HG03066 (cell line): ENCODE data around the gene SFT2D1.

Experiments
- ATAC-seq: cut with Tn5 transposase; IDR thresholded peaks from one replicate; pipeline ENCODE4 v1.9.1; 2021; ENCODE audit warnings: low read depth; ENCODE audit not compliant: unreplicated experiment

The SFT2D1 gene

DNA sequence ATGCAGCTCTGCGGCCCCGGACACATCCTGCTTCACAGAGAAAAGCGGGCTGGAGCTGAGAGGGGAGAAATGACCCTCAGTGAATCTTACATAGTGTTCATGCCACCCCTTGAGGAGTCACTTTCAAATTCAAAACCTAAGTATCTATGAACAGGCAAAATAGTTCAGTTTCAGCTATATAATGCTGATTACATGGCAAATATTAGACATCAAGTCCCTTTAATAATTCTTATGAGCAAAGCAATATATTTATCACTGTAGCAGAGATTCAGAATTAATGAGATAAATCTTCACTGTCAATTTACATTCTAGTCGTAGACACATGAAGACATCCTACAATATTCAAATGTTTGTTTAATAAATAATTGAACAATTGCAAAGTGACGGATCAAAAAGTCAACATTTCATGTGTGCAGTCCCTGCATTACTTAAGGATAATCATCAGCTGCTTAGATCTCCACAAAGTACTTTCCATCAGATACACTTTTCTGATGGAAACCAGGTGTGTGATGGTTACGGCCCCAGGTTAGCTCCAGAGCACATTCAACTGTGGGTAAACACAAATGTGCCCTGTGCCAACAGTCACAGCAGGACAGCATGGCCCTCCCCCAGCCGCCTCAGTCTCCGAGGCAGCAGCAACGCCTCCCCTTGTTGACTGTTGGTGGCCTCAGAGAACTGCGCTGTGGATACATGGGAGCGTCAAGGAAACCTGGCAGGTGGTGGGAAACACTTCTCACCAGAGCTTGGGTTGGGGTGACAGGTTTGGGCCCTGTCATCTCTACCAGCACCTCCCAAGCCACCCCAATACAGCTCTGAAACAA, 33.4 kb downstream of the SFT2D1 start:
- ATAC-seq, result no peak

GRCh38 chr6:166308033-166308768, 34.1 kb downstream of the SFT2D1 start, which contains the start of gene PRR18:
Gene PRR18 (minus strand): TSS chr6:166308392. CDS start chr6:166308142, 250 bp downstream.
- ATAC-seq, result peak; percentile 49

DNA sequence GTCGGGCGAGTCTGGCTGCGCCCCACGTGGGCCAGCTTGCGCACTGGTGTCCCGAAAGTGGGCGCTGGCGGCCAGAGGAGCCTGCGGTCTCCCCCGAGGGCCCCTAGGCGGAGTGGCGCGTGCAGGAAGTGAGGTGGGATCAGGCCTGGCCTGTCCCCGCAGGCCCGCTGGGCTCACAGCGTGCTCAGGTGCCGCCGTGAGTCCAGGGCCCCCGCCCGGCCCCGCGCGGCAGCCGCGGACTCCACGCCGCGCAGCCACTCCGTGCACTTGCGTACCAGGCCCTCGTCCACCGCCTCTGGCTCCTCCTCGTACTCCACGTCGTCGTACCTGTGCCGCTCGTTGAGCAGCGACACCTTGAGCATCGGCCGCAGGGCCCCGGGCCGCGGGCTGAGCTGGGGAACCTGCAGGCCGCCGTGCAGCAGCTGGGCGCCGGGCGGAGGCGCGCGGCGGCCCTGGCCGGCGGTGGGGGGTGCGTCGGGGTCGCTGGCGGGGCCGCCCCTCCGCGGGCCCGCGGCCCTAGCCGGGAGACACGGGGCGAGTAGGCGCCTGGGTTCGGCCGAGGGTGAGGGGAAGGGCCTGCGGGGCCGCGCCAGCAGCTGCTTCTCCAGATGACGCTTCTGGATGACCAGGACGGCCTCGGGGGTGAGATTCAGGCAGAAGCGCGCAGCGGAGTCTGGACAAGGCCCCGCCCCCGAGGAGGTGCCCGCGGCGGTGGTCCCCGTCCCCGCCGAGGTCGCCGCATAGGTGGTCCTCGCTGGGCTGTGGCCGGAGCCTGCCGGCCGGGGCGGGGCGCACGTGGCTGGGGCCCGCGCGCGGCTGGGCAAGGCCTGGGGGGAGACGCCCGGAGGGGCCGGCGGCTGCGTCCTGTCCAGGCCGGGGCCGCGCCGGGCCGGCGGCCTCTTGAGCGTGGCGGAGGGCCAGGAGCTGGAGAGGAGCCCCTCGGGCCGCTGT, 35.0 kb downstream of the SFT2D1 start:
- ATAC-seq, result peak; percentile 34

- no peak for ATAC-seq
Measured at GRCh38 chr6:166306378-166307081, 35.8 kb downstream of the SFT2D1 start.

GRCh38 chr6:166305562-166306117, 36.7 kb downstream of the SFT2D1 start:
- ATAC-seq, result no peak

DNA sequence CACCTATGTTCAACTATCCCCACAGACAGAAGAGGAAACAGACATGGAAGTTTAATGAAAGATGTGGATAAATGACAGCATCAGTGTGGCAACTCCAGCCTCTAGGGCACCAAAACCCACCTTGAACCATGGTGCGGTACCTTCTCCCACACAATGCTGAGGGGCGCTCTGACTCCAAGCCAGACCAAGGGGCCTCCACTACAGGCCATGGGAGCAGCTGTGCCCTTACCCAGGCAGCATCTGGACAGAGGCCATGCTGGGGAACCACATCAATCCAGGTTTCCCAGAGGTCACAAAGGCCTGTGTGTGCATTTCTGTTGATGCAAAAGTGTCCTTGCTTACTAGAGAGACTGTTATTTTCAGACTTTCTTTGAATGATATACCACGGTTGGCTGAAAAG, 38.2 kb downstream of the SFT2D1 start:
- no peak for ATAC-seq

- no peak for ATAC-seq
Measured at GRCh38 chr6:166301611-166302529, 40.5 kb downstream of the SFT2D1 start.

GRCh38 chr6:166300357-166300987, 41.9 kb downstream of the SFT2D1 start:
- ATAC-seq, result no peak

GRCh38 chr6:166297606-166298005, 44.7 kb downstream of the SFT2D1 start:
- no peak for ATAC-seq

DNA sequence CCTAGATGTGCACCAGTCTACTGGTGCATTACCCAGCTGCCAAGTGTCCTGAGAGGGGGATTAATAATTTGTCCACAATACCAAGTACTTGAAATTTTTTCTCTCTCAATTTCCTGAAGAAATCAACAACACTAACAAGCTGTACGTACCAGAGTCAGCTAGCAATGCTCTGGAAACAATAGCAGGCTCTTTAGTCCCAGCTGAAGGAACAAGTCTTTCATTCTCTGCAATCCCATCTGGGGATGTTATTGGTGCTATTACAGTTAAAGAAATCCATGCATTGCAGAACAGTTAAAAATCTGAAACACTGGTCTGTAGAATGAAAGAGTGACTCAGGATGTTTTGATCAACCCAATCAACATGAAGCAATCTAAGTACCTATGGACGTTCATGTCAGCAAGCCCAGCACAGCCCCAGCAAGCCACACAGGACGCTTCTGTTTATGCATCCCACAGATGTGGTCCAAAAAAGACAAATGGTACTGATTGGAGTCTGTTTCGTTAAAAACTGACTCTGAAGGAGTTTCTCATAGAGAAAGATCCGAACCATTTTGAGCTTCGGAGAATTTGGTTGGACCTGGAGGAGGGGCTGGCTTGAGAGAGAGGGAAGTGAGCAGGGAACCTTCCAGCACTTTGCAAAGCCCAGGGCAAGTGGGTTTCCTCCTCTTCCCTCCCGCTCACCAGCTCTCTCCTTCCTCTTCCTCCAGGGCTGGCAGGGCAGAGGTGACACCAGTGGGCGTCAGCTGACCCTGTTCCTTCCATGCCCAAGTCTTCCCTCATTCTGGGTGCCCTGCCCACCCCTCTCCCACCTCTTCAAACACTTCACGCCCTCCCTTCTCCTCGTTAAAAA, 46.1 kb downstream of the SFT2D1 start:
- no peak for ATAC-seq

DNA sequence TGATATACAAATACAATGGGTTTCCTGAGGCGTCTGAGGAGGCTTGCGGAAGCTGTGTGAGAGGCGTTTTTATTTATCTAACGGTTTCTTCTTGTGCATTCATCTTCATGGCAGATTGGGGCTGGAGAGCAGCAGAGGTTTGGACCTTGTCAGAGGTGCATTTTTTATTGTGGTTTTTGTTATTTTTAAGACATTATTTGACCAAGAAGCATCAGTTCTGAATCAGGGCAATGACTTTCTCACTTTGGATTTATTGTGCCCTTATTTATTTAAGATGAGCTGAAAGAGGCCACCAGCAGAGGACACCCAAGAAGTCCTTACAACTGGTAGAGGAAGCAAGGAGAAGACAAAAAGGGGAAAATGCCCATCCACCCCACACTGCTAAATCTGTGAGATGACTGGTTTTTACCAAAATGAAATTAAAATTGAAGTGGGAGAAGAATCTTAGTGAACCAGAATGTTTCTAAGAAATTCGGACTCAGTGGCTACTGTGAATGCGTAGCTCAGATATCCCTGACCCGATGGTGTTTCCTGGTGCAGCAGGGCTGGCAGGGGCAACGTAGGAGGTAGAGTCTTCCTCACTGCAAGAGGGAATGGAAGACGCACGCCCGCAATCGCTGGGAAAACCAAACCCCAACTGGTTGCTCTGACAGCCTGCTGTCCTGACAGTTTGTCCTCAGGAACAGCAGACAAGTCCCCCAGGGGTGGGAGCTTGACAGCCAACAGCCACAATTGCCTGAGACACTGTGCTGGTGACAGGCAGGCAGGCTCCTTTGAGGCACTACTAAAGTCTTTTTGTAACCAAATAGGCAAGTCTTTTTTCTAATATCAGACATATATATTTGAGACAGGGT, 48.4 kb downstream of the SFT2D1 start:
- no peak for ATAC-seq

- no peak for ATAC-seq
Measured at GRCh38 chr6:166289207-166290060, 52.9 kb downstream of the SFT2D1 start.

DNA sequence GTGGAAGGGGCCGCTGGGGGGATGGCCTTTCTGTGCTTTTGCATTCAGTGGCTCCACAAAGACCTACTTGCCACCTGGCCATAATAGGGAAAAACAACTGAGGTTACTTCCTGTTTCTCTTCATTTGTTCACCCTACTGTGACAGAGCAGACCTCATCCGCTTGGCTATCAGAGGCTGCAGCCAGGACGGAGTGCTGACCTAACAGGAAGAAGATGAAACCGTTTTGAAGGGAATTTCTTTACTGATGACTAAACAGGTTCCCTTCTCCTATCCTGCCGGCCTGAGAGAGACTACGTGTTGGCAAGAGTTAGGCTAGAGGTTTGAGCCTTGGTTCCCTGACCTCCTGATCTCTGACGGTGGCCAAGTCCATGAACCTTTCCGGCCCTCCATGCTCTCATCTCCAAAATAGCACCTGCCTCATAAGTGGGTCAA, 55.5 kb downstream of the SFT2D1 start:
- ATAC-seq, result peak; percentile 95

- ATAC-seq, result no peak
Measured at GRCh38 chr6:166285233-166285632, 57.1 kb downstream of the SFT2D1 start.

DNA sequence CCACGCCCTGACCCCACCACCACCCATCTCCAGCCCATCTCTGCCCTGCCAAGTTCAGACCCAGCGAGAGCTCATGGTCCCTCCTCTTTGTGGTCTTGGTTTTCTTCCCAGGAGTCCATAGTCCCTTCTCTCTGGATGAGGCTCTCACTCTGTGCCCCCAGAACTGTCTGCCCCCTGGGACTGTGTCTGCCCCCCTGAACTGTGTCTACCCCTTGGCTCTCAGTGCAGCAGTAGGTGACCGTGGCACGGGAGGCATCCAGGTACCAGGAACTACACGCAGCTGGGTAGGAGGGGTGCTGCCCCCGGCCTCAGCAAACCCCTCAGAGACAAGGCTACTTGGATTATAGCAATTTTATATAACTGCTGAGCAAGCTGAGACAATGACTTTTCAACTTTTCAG, 57.7 kb downstream of the SFT2D1 start:
- ATAC-seq, result no peak
